HCT116 (cell line): ENCODE measurements around the gene RAB8A. TPM values are rescaled to one million over a fixed set of nuclear protein-coding genes. Genes with fewer than 3 reads are reported as not detected.

Source experiments
- ATAC-seq: fragments of 200-7000 bp; cut with Tn5 transposase; 2 replicates; pipeline ENCODE4 v1.9.1; 2020; ENCODE audit warnings: mild to moderate bottlenecking, moderate library complexity
- BruUV-seq: library from RNA; stranded (reverse); fragments of 400-500 nt; replicated peaks from 2 replicates; lab custom pipeline; 2021; lab: Mats Ljungman, UMichigan
- CTCF ChIA-PET: fragments of 300-600 bp; sonication (Branson Sonifier 250); formaldehyde crosslinking; loops from one replicate; lab custom pipeline; 2021; ENCODE audit warnings: antibody characterized with exemption; lab: Charles Lee
- POLR2A ChIA-PET: fragments of 300-600, 350-600 bp; sonication (Branson Sonifier 250); formaldehyde crosslinking; loops from one replicate; lab custom pipeline; 2021; ENCODE audit warnings: antibody characterized with exemption; lab: Charles Lee
- RAD21 ChIA-PET, 2 experiments: fragments of 300-600 bp; sonication (Branson Sonifier 250); formaldehyde crosslinking; loops; one replicate each; lab custom pipeline; 2023; ENCODE audit warnings: low total read pairs in 2 of 2; ENCODE audit not compliant: uncharacterized antibody in 2 of 2, unreplicated experiment in 2 of 2, low non-redundant PET in 1 of 2; lab: Charles Lee
- DNase-seq: peaks from one replicate; pipeline ENCODE4 v3.0.0-alpha.2; 2010; ENCODE audit warnings: low read depth, low spot score
- H2AFZ ChIP-seq: fragments of 200-600 bp; shearing (Covaris generic), sonication (generic); 2 replicates; pipeline ENCODE4 v1.6.1; 2017; ENCODE audit warnings: low read depth, mixed run types, mixed read lengths, antibody characterized with exemption, low read length; ENCODE audit not compliant: poor library complexity, severe bottlenecking
- H3K27ac ChIP-seq: 2 replicates; pipeline ENCODE4 v1.5.1; 2012; ENCODE audit warnings: low read depth, low read length
- H3K27me3 ChIP-seq: fragments of 200-600 bp; sonication (generic); 2 replicates; pipeline ENCODE4 v1.6.1; 2016; ENCODE audit warnings: mixed run types, low read length, mixed read lengths; ENCODE audit not compliant: insufficient read depth
- H3K36me3 ChIP-seq, 2 experiments: fragments of 200-500 bp in 1 of 2; fragments of 200-600 bp in 1 of 2; sonication (Bioruptor generic) in 1 of 2; sonication (generic) in 1 of 2; 2 replicates each; pipeline versions ENCODE4 v1.5.1 to v1.6.1; 2014 to 2016; ENCODE audit warnings: low read length in 2 of 2, inconsistent platforms in 1 of 2, mixed read lengths in 1 of 2, mixed run types in 1 of 2; ENCODE audit not compliant: insufficient read depth in 2 of 2, control insufficient read depth in 1 of 2
- H3K4me1 ChIP-seq, 2 experiments: fragments of 200-600 bp in 1 of 2; sonication (generic) in 1 of 2; 2 replicates each; pipeline versions ENCODE4 v1.5.1 to v1.6.1; 2012 to 2017; ENCODE audit warnings: low read length in 2 of 2, inconsistent platforms in 1 of 2, mild to moderate bottlenecking in 1 of 2, mixed read lengths in 1 of 2, mixed run types in 1 of 2, moderate library complexity in 1 of 2; ENCODE audit not compliant: insufficient read depth in 2 of 2, control insufficient read depth in 1 of 2
- H3K4me2 ChIP-seq: fragments of 200-600 bp; sonication (generic); 2 replicates; pipeline ENCODE4 v1.6.1; 2017; ENCODE audit warnings: mixed run types, low read length, mixed read lengths
- H3K4me3 ChIP-seq, 2 experiments: fragments of 200-600 bp in 1 of 2; sonication (generic) in 1 of 2; replicated peaks in 1 of 2; 2 replicates each; pipeline ENCODE4 v1.5.1; 2011 to 2016; ENCODE audit warnings: low read length in 2 of 2, control low read depth in 1 of 2, low read depth in 1 of 2, mild to moderate bottlenecking in 1 of 2, mixed read lengths in 1 of 2, mixed run types in 1 of 2
- H3K79me2 ChIP-seq: fragments of 200-600 bp; sonication (generic); 2 replicates; pipeline ENCODE4 v1.6.1; 2017; ENCODE audit warnings: mild to moderate bottlenecking, mixed run types, low read length, moderate library complexity, mixed read lengths; ENCODE audit not compliant: insufficient read depth
- H3K9ac ChIP-seq: fragments of 200-600 bp; sonication (generic); 2 replicates; pipeline ENCODE4 v1.6.1; 2016; ENCODE audit warnings: low read length, mixed read lengths
- H3K9me2 ChIP-seq: fragments of 200-600 bp; sonication (generic), shearing (Covaris generic); 2 replicates; pipeline ENCODE4 v1.6.1; 2017; ENCODE audit warnings: mixed run types, mild to moderate bottlenecking, moderate library complexity; ENCODE audit not compliant: insufficient read depth
- H3K9me3 ChIP-seq, 2 experiments: fragments of 200-500 bp in 1 of 2; fragments of 200-600 bp in 1 of 2; sonication (Bioruptor generic) in 1 of 2; sonication (generic) in 1 of 2; 2 replicates each; pipeline ENCODE4 v1.6.1; 2014 to 2017; ENCODE audit warnings: low read length in 2 of 2, mixed read lengths in 2 of 2, inconsistent platforms in 1 of 2, low read depth in 1 of 2, mild to moderate bottlenecking in 1 of 2, mixed run types in 1 of 2, moderate library complexity in 1 of 2; ENCODE audit not compliant: control insufficient read depth in 1 of 2, insufficient read depth in 1 of 2
- H4K20me1 ChIP-seq: fragments of 200-600 bp; sonication (generic), shearing (Covaris generic); 2 replicates; pipeline ENCODE4 v1.6.1; 2017; ENCODE audit warnings: mixed run types, mild to moderate bottlenecking, moderate library complexity; ENCODE audit not compliant: insufficient read depth
- ATF3 ChIP-seq: IDR thresholded peaks from 2 replicates; pipeline ENCODE4 v1.6.1; 2012
- CBX3 ChIP-seq: IDR thresholded peaks from 2 replicates; pipeline ENCODE4 v1.6.1; 2012; ENCODE audit warnings: low read depth
- CEBPB ChIP-seq: IDR thresholded peaks from 2 replicates; pipeline ENCODE4 v1.6.1; 2012; ENCODE audit warnings: low read depth
- EGR1 ChIP-seq: IDR thresholded peaks from 2 replicates; pipeline ENCODE4 v1.6.1; 2012; ENCODE audit warnings: low read depth
- ELF1 ChIP-seq: IDR thresholded peaks from 2 replicates; pipeline ENCODE4 v1.6.1; 2012; ENCODE audit warnings: low read depth, borderline replicate concordance
- EZH2 ChIP-seq: fragments of 200-600 bp; sonication (generic); IDR thresholded peaks from 2 replicates; pipeline ENCODE4 v1.6.1; 2017; ENCODE audit warnings: antibody characterized with exemption, mixed run types
- EZH2phosphoT487 ChIP-seq: fragments of 200-600 bp; IDR thresholded peaks from 2 replicates; pipeline ENCODE4 v1.6.1; 2018; ENCODE audit warnings: antibody characterized with exemption, borderline replicate concordance
- JUND ChIP-seq: IDR thresholded peaks from 2 replicates; pipeline ENCODE4 v1.6.1; 2012
- MAX ChIP-seq: IDR thresholded peaks from 2 replicates; pipeline ENCODE4 v1.6.1; 2012
- POLR2A ChIP-seq: IDR thresholded peaks from 2 replicates; pipeline ENCODE4 v1.7.0; 2011; ENCODE audit warnings: borderline replicate concordance; ENCODE audit not compliant: insufficient read depth, insufficient read length; ENCODE audit errors: extremely low read depth
- POLR2AphosphoS5 ChIP-seq: IDR thresholded peaks from 2 replicates; pipeline ENCODE4 v1.6.1; 2011; ENCODE audit warnings: mild to moderate bottlenecking, low read depth, low read length, moderate library complexity
- RAD21 ChIP-seq: IDR thresholded peaks from 2 replicates; pipeline ENCODE4 v1.6.1; 2012; ENCODE audit warnings: low read depth, mild to moderate bottlenecking
- REST ChIP-seq: IDR thresholded peaks from 2 replicates; pipeline ENCODE4 v1.6.1; 2012; ENCODE audit warnings: low read depth
- SIN3A ChIP-seq: IDR thresholded peaks from 2 replicates; pipeline ENCODE4 v1.6.1; 2012; ENCODE audit warnings: low read depth
- SP1 ChIP-seq: IDR thresholded peaks from 2 replicates; pipeline ENCODE4 v1.6.1; 2012; ENCODE audit warnings: low read depth
- SRF ChIP-seq: IDR thresholded peaks from 2 replicates; pipeline ENCODE4 v1.6.1; 2012; ENCODE audit warnings: low read depth
- TCF7L2 ChIP-seq: IDR thresholded peaks from 2 replicates; pipeline ENCODE4 v1.7.0; 2011; ENCODE audit warnings: borderline replicate concordance, inconsistent platforms; ENCODE audit not compliant: insufficient read depth, insufficient read length; ENCODE audit errors: extremely low read depth
- YY1 ChIP-seq: IDR thresholded peaks from 2 replicates; pipeline ENCODE4 v1.6.1; 2011; ENCODE audit warnings: low read length, low read depth, moderate library complexity, mild to moderate bottlenecking; ENCODE audit not compliant: insufficient replicate concordance; ENCODE audit errors: extremely low read depth
- ZBTB33 ChIP-seq: IDR thresholded peaks from 2 replicates; pipeline ENCODE4 v1.6.1; 2011; ENCODE audit warnings: mild to moderate bottlenecking, low read length, moderate library complexity; ENCODE audit not compliant: insufficient replicate concordance; ENCODE audit errors: extremely low read depth
- ZFX ChIP-seq: fragments of 450-650 bp; IDR thresholded peaks from 2 replicates; pipeline ENCODE4 v1.6.1; 2017
- ZNF274 ChIP-seq: fragments of 200-500 bp; sonication (Bioruptor generic); IDR thresholded peaks from 2 replicates; pipeline ENCODE4 v1.6.1; 2014; ENCODE audit warnings: mild to moderate bottlenecking, low read depth, low read length, inconsistent platforms
- intact Hi-C: fragments of 100-400 bp; cut with micrococcal nuclease; formaldehyde crosslinking; loops from 2 replicates; pipeline ENCODE4 v1.10.0; 2022
- total RNA-seq: library from RNA; stranded (reverse); gene quantifications from one replicate; pipeline ENCODE4 v1.2.1, GENCODE V29; 2021; ENCODE audit not compliant: unreplicated experiment

Gene RAB8A
- total RNA-seq, 1 experiment from 2014 or later = 116 TPM

- Histone ChIP-seq H3K4me1 (peaks cover 24 to 59% of the 10 kb centered on the region in 2 experiments), H3K9me2 (no peaks in the 10 kb centered on the region), H3K9me3 (no peaks in the 10 kb centered on the region), H3K27me3 (no peaks in the 10 kb centered on the region), H3K4me2 (peak overlapping the region; percentile 80), H3K27ac (peak overlapping the region; percentile 83), H3K36me3 (peaks cover 0 to 24% of the 10 kb centered on the region in 2 experiments; a peak in 1 of 4 replicates), H2AFZ (no peak overlapping the region), H3K9ac (peak overlapping the region; percentile 88), H3K4me3 (peak overlapping the region; percentile 29 to 96), H3K79me2 (peaks cover 80% of the 10 kb centered on the region), H4K20me1 (no peaks in the 10 kb centered on the region)
- ChIA-PET CTCF (interaction anchor here (1.0 to 2.7 kb wide), 3 partner anchors 7 to 259 kb away, joined by 3 to 9 read pairs (median 7); no protein-coding TSS in a partner anchor), RAD21 (interaction anchor here in 1 of 2 experiments (0.5 to 0.6 kb wide), 2 partner anchors 91 to 186 kb away, joined by 3 to 5 read pairs; no protein-coding TSS in a partner anchor), POLR2A (interaction anchor here (0.6 to 1.3 kb wide), 8 partner anchors 8 to 261 kb away, joined by 3 to 5 read pairs (median 4); partner anchors contain the start of genes AP1M1 and FAM32A)
- no TSS peak for BruUV-seq
- ATAC-seq = peak; percentile 78
- DNase-seq = peak; percentile 86
- intact Hi-C loops = no loop called here
- TF ChIP-seq YY1 (peak; percentile 81), POLR2AphosphoS5 (peak; percentile 87), SP1 (peak; percentile 78), EZH2 (no peak), CEBPB (no peak), MAX (peak; percentile 80; the same call in 1 of the 2 replicates), POLR2A (no peak), ZFX (peak; percentile 28; the same call in 1 of the 2 replicates), ELF1 (no peak; the same call in 1 of the 2 replicates), CBX3 (peak; percentile 54; the same call in 1 of the 2 replicates), SIN3A (peak; percentile 80; the same call in 1 of the 2 replicates), RAD21 (no peak), REST (no peak), TCF7L2 (no peak), ATF3 (no peak), JUND (peak; percentile 73), ZBTB33 (no peak), EZH2phosphoT487 (no peak), SRF (no peak), ZNF274 (no peak), EGR1 (no peak)
Observed at GRCh38 chr19:16070366-16070990, 41.2 kb upstream of the RAB8A start.
